Testis (tissue), 3 donors: Measurements from ENCODE around the gene MUC5AC. TPM values are rescaled to one million over a fixed set of nuclear protein-coding genes. Genes with fewer than 3 reads are reported as not detected.

ENCODE experiments used
- DNase-seq: peaks from one replicate; pipeline ENCODE4 v3.0.0-alpha.2; 2019
- H3K27ac ChIP-seq, 2 donors: fragments of 200-600 bp; sonication (generic); one replicate each; pipeline ENCODE4 v1.5.1; 2019
- H3K27me3 ChIP-seq: fragments of 200-600 bp; sonication (generic); one replicate; pipeline ENCODE4 v1.5.1; 2019
- H3K36me3 ChIP-seq: fragments of 200-600 bp; sonication (generic); one replicate; pipeline ENCODE4 v1.5.1; 2017; ENCODE audit warnings: low read depth; ENCODE audit errors: missing control alignments
- H3K4me1 ChIP-seq: fragments of 200-600 bp; sonication (generic); one replicate; pipeline ENCODE4 v1.5.1; 2019
- H3K4me3 ChIP-seq, 2 donors: fragments of 200-600 bp; sonication (generic); one replicate each; pipeline ENCODE4 v1.5.1; 2017 to 2019
- H3K9me3 ChIP-seq: fragments of 200-600 bp; sonication (generic); one replicate; pipeline ENCODE4 v1.5.1; 2017
- CTCF ChIP-seq, 3 experiments: fragments of 450-650 bp in 2 of 3; fragments of 200-600 bp in 1 of 3; sonication (generic) in 1 of 3; IDR thresholded peaks; one replicate each; pipeline ENCODE4 v1.5.1; 2016 to 2019; ENCODE audit warnings: antibody characterized with exemption in 3 of 3, mild to moderate bottlenecking in 2 of 3, moderate library complexity in 1 of 3
- POLR2A ChIP-seq: fragments of 450-650 bp; IDR thresholded peaks from one replicate; pipeline ENCODE4 v1.6.1; 2017; ENCODE audit warnings: antibody characterized with exemption, mild to moderate bottlenecking, moderate library complexity
- WGBS, 2 donors: methylation state at CpG; one replicate each; pipeline ENCODE4 v1.1.5; 2018; 5-methylcytosine and 5-hydroxymethylcytosine counted together
- intact Hi-C: fragments of 100-400 bp; cut with DNase I; formaldehyde crosslinking; loops from one replicate; pipeline ENCODE4 v1.15.1; 2023; ENCODE audit warnings: low total_unique reads
- polyA plus RNA-seq: library from polyadenylated mRNA; stranded (reverse); fragments of 350-450 nt; fragmentation: Illumina TruSeq; extraction: RNeasy Lipid Tissue Mini Kit (QIAGEN cat#74804); gene quantifications from one replicate; pipeline ENCODE4 v1.2.3, GENCODE V29; 2014; ENCODE audit warnings: low read depth, low replicate concordance; ENCODE audit not compliant: insufficient read depth
- total RNA-seq, 2 donors: library from RNA; depleted of rRNA; stranded (reverse); fragments of >200 nt; gene quantifications; one replicate each; pipeline ENCODE4 v1.2.3, GENCODE V29; 2016

MUC5AC gene
- total and polyA plus RNA-seq, 3 donors from 2014 or later = 0.31 to 0.62 (median 0.32) TPM

DNA sequence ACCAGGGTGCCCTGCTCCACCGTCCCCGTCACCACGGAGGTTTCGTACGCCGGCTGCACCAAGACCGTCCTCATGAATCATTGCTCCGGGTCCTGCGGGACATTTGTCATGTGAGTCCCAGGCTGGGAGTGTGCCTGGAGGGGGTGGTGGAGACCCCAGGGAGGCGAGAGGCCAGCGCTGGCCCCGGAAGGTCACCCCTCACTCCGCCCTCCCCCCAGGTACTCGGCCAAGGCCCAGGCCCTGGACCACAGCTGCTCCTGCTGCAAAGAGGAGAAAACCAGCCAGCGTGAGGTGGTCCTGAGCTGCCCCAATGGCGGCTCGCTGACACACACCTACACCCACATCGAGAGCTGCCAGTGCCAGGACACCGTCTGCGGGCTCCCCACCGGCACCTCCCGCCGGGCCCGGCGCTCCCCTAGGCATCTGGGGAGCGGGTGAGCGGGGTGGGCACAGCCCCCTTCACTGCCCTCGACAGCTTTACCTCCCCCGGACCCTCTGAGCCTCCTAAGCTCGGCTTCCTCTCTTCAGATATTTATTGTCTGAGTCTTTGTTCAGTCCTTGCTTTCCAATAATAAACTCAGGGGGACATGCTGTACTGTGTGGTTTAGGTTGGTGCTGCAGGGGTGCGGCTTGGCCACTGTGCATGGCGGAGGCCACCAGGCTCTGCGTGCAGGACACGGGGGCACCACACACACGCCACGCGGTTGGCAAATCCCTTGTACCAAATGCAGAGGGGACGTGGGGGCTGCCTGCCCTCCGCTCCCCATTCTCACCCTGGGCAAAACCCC lies 47.6 kb upstream of the MUC5AC start:
- H3K4me1 ChIP-seq = no peaks in the 10 kb centered on the region
- H3K27me3 ChIP-seq = no peaks in the 10 kb centered on the region
- H3K4me3 ChIP-seq = no peak overlapping the region
- no peaks in the 10 kb centered on the region for H3K9me3 ChIP-seq
- H3K27ac ChIP-seq = no peak overlapping the region
- WGBS, 2 donors = 77 to 81% methylated on average over 21 to 39 of the region's 39 CpGs
- H3K36me3 ChIP-seq = no peaks in the 10 kb centered on the region
- intact Hi-C loops = no loop called here
- TF ChIP-seq POLR2A (no peak), CTCF (IDR thresholded peaks at IDR 0.05) (no peak)
- DNase-seq = no peak

DNA sequence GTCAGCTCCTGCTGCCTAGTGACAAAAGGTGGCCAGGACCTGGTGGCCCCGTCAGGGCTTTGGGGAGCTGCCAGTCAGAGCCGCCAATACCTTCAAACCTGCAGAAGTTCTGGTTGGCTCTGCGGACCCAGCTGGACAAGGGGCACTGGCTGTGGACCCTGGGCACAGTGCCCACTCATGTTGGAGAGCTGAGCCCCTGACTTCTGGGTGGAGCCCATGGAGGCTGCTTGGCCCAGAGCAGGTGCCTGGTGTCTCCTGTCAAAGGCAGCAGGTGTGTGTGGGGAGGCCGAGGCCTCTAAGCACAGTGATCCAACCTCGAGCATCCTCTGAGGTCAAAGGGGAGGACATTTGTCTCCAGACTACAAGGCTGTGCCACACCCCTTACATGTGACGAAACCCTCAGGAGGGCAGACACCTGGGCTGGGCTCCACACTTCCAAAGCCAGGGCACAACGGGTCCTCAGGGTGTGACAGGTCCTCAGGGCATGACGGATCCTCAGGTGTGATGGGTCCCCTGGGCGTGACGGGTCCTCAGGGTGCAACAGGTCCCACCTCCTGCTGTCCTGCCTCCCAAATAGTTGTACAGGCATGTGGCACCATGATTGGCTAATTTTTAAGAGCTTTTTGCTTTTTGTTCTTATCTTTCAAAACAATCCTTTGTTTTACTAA lies 46.1 kb upstream of the MUC5AC start:
- H3K27me3 ChIP-seq = no peaks in the 10 kb centered on the region

DNA sequence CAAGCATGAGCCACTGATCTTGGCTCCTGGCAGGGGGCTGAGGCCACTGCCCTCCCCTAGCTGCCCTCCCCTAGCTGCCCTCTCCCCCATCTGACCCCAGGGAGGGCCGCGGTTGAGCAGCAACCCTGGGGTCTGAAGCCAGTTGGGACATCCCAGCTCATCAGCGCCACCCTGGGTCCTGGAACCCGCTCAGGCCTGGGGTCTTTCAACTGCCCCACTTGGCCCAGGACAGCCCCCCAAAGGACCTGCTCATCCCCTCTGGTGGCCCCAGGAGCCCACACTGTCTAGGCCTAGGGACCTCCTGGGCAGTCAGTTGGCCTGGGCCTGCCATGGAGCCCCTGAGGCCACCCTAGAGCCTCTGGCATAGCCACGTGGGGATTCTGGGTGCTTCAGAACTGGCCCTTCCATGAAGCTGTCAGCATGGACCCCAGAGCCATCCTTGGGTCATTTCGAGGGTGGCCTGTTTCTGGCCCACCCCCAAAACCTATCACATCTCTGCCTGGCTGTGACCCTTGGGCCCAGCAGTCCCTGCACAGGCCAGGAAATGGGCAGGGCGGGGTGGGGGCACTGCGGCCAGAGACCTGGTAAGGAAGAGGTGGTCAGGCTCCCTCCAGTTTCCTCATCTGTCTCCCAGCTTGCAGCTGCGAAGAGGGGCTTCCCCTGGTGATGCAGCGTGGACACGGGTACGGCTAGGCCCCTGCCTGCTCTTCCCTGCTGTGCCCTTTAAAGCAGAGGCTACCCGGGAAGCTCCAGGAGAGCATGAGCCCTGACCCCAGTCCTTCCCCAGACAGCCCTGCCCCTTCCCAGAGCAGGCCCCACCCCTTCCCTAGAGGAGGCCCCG lies 45.2 kb upstream of the MUC5AC start:
- intact Hi-C loops = no loop called here
- DNase-seq = no peak
- WGBS, 2 donors = 67 to 84% methylated on average over 1 to 14 of the region's 14 CpGs

More for the DNA sequence above, 46.1 kb upstream of the MUC5AC start:
- TF ChIP-seq CTCF (IDR thresholded peaks at IDR 0.05) (no peak), POLR2A (no peak)
- WGBS, 2 donors = 85 to 90% methylated on average over 4 to 10 of the region's 10 CpGs
- H3K4me1 ChIP-seq = no peaks in the 10 kb centered on the region
- no peak overlapping the region for H3K4me3 ChIP-seq
- DNase-seq = no peak
- intact Hi-C loops = no loop called here
- H3K36me3 ChIP-seq = no peaks in the 10 kb centered on the region
- H3K27ac ChIP-seq = no peak overlapping the region
- H3K9me3 ChIP-seq = no peaks in the 10 kb centered on the region

More for the DNA sequence above, 45.2 kb upstream of the MUC5AC start:
- H3K9me3 ChIP-seq = no peaks in the 10 kb centered on the region
- H3K36me3 ChIP-seq = no peaks in the 10 kb centered on the region
- no peaks in the 10 kb centered on the region for H3K27me3 ChIP-seq
- TF ChIP-seq POLR2A = no peak
- no peak for TF ChIP-seq CTCF (IDR thresholded peaks at IDR 0.05)
- H3K4me3 ChIP-seq = no peak overlapping the region
- H3K4me1 ChIP-seq = no peaks in the 10 kb centered on the region
- H3K27ac ChIP-seq = no peak overlapping the region
